Measurements from ENCODE around the gene CIROP.

The CIROP gene

DNA sequence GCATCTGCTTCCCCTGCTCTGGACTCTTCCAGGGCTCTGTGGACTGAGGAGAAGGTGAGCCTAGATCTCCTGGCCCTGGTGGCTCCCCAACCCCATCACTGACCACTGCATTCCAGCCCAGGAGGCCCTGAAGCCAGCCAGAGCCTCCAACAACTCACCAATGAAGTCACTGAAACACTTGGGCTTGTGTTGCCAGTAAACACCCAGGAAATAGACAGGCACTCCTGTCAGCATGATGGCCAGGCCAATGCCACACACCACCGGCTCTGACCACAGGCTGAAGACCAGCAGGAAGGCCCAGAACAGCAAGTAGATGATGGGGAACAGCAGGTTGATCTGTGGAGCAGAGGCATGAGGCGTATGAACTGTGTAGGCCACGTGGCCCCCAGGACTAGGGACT, 23.1 kb upstream of the CIROP start:
- TF ChIP-seq, protein P1, sequence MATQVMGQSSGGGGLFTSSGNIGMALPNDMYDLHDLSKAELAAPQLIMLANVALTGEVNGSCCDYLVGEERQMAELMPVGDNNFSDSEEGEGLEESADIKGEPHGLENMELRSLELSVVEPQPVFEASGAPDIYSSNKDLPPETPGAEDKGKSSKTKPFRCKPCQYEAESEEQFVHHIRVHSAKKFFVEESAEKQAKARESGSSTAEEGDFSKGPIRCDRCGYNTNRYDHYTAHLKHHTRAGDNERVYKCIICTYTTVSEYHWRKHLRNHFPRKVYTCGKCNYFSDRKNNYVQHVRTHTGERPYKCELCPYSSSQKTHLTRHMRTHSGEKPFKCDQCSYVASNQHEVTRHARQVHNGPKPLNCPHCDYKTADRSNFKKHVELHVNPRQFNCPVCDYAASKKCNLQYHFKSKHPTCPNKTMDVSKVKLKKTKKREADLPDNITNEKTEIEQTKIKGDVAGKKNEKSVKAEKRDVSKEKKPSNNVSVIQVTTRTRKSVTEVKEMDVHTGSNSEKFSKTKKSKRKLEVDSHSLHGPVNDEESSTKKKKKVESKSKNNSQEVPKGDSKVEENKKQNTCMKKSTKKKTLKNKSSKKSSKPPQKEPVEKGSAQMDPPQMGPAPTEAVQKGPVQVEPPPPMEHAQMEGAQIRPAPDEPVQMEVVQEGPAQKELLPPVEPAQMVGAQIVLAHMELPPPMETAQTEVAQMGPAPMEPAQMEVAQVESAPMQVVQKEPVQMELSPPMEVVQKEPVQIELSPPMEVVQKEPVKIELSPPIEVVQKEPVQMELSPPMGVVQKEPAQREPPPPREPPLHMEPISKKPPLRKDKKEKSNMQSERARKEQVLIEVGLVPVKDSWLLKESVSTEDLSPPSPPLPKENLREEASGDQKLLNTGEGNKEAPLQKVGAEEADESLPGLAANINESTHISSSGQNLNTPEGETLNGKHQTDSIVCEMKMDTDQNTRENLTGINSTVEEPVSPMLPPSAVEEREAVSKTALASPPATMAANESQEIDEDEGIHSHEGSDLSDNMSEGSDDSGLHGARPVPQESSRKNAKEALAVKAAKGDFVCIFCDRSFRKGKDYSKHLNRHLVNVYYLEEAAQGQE (IDR thresholded peaks at IDR 0.05; ENCODE audit: insufficient read depth in 1 of 2, low read depth in 2 of 2, low read length in 2 of 2): no peak
- TF ChIP-seq FOXP2 (optimal IDR thresholded peaks at IDR 0.05; ENCODE audit: borderline replicate concordance, extremely low read depth, extremely low read length, insufficient read depth) (no peak), TAF1 (IDR thresholded peaks at IDR 0.05; ENCODE audit: borderline replicate concordance, insufficient read depth, low read length) (no peak), SIN3A (IDR thresholded peaks at IDR 0.05; ENCODE audit: borderline replicate concordance, insufficient read depth, low read length) (no peak), POLR2AphosphoS5 (IDR thresholded peaks at IDR 0.05; ENCODE audit: low read depth, low read length) (no peak)

DNA sequence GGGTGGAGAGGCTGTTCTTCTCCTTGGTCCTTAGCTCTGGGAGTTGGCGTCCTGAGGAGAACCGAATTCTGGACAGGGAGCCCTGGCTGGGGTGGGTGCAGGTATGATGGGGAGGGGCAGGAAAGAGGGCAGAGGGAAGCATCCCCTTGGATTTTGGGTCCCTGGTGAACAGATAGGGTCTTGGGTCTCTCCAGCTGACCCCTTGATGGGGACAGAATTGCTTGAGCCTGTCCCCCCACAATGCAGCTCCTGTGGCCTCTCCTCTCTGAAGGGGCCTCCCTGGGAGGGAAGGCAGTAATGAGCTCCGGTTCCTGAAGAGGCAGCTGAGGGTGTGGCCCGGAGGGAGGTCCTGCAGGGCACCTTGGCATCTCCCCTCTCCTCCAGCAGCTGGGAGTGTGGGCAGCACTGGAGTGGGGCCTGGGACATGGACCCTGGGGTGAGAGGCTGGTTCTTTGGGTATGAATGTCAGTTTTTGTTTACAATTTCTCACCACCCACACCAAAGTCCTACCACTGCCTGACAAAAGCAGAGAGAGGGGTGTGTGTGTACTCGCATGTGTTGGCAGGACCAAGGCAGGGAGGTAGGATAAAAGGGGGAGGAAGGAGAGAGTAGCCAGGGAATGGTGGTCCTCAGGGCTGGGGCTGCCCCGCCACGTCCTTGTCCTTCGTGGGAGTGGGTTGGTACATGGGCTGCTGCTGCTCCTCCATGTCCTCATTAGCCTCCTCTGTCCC, 21.9 kb upstream of the CIROP start:
- TF ChIP-seq POLR2AphosphoS5 (IDR thresholded peaks at IDR 0.05; ENCODE audit: low read depth, low read length) (no peak), TAF1 (IDR thresholded peaks at IDR 0.05; ENCODE audit: borderline replicate concordance, insufficient read depth, low read length) (no peak), SIN3A (IDR thresholded peaks at IDR 0.05; ENCODE audit: borderline replicate concordance, insufficient read depth, low read length) (no peak), FOXP2 (optimal IDR thresholded peaks at IDR 0.05; ENCODE audit: borderline replicate concordance, extremely low read depth, extremely low read length, insufficient read depth) (no peak)
- TF ChIP-seq, protein P1 (IDR thresholded peaks at IDR 0.05; ENCODE audit: insufficient read depth in 1 of 2, low read depth in 2 of 2, low read length in 2 of 2): no peak

DNA sequence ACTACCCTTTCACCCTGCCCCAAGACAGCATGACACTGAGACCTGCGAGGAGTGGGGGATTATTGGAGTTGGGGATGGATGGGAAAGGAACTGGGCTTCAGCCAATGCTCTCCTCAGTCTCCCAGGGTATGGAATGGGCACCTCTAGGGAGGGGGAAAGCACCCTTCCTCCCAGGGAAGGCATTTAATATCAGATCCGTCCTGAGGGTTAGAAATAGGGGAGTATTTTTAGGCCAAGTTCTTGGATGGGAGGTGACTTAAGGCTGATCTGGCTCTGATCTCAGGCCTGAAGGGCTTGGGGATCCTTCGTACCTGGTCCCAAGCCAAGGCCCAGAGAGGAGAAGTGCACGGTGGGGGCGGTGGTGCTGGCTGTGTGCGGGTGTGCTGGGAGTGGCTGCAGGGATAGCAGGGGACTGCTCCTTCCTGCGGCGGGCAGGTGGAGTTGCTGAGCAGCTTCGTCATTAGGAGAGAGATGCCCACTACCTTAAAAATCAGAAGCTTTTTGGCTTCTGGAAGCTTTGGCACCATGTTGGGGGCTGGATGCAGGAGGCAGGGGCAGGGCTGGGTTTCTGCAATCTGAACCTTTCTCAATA, 21.2 kb upstream of the CIROP start:
- TF ChIP-seq FOXP2 (optimal IDR thresholded peaks at IDR 0.05; ENCODE audit: borderline replicate concordance, extremely low read depth, extremely low read length, insufficient read depth): no peak
- TF ChIP-seq, protein P1 (IDR thresholded peaks at IDR 0.05; ENCODE audit: insufficient read depth in 1 of 2, low read depth in 2 of 2, low read length in 2 of 2): no peak
- TF ChIP-seq POLR2AphosphoS5 (IDR thresholded peaks at IDR 0.05; ENCODE audit: low read depth, low read length): no peak
- no peak for TF ChIP-seq TAF1 (IDR thresholded peaks at IDR 0.05; ENCODE audit: borderline replicate concordance, insufficient read depth, low read length)
- TF ChIP-seq SIN3A (IDR thresholded peaks at IDR 0.05; ENCODE audit: borderline replicate concordance, insufficient read depth, low read length): no peak

DNA sequence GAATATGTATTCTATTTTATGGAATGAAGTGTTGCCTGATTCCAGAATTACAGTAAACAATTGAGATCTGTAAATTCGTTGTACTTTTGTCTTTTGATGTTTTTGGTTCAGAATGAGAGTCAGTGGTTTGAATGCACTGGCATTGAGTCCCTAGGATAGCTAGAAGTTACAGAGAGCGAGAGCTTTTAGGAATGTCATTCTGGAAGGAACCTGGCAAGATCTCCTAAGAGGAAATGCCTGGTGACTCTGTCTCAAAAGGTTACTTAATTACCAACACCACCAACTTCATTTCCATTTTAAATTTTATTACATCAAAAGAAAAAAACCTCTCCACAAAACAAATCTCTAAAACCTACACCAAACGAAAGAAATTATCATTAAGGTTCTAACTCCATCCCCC, 20.2 kb upstream of the CIROP start:
- no peak for TF ChIP-seq POLR2AphosphoS5 (IDR thresholded peaks at IDR 0.05; ENCODE audit: low read depth, low read length)
- TF ChIP-seq SIN3A (IDR thresholded peaks at IDR 0.05; ENCODE audit: borderline replicate concordance, insufficient read depth, low read length): no peak
- TF ChIP-seq FOXP2 (optimal IDR thresholded peaks at IDR 0.05; ENCODE audit: borderline replicate concordance, extremely low read depth, extremely low read length, insufficient read depth): no peak
- TF ChIP-seq TAF1 (IDR thresholded peaks at IDR 0.05; ENCODE audit: borderline replicate concordance, insufficient read depth, low read length): no peak
- TF ChIP-seq, protein P1 (IDR thresholded peaks at IDR 0.05; ENCODE audit: insufficient read depth in 1 of 2, low read depth in 2 of 2, low read length in 2 of 2): no peak
